H1 (cell line): Measurements from ENCODE around the gene MYO1D. TPM values are rescaled to one million over a fixed set of nuclear protein-coding genes. Genes with fewer than 3 reads are reported as not detected.

Experiments
- CTCF ChIA-PET: fragments of 300-600 bp; sonication (Branson Sonifier 250); formaldehyde crosslinking; loops from one replicate; lab custom pipeline; 2021; ENCODE audit not compliant: partially characterized antibody; lab: Charles Lee
- POLR2A ChIA-PET: fragments of 300-600 bp; sonication (Branson Sonifier 250); formaldehyde crosslinking; loops from one replicate; lab custom pipeline; 2021; ENCODE audit warnings: inconsistent platforms; ENCODE audit not compliant: partially characterized antibody; lab: Charles Lee
- DNase-seq, 2 experiments: peaks; one replicate each; pipeline versions ENCODE4 v3.0.0 to v3.0.0-alpha.2; 2010 to 2022; ENCODE audit warnings: low spot score in 2 of 2, low read depth in 1 of 2, mixed read lengths in 1 of 2
- FAIRE-seq: peaks from 2 replicates; lab custom pipeline; 2011; peaks lifted over from hg19 to GRCh38; lab: Jason Lieb, UNC
- H2AFZ ChIP-seq: 2 replicates; pipeline ENCODE4 v1.8.1; 2012; ENCODE audit warnings: low read length, inconsistent platforms
- H2AK5ac ChIP-seq: 2 replicates; pipeline ENCODE4 v1.6.1; 2013; ENCODE audit warnings: low read depth, low read length
- H2BK120ac ChIP-seq: replicated peaks from 2 replicates; pipeline ENCODE3; 2013; ENCODE audit warnings: low read depth, low read length, inconsistent platforms
- H2BK12ac ChIP-seq: 2 replicates; pipeline ENCODE4 v1.6.1; 2013; ENCODE audit warnings: low read depth, low read length
- H2BK15ac ChIP-seq: 2 replicates; pipeline ENCODE4 v1.6.1; 2013; ENCODE audit warnings: low read length
- H2BK20ac ChIP-seq: 2 replicates; pipeline ENCODE4 v1.6.1; 2013; ENCODE audit warnings: low read length
- H2BK5ac ChIP-seq: 2 replicates; pipeline ENCODE4 v1.6.1; 2013; ENCODE audit warnings: low read depth, low read length
- H3K14ac ChIP-seq: 2 replicates; pipeline ENCODE4 v1.6.1; 2013; ENCODE audit warnings: inconsistent platforms; ENCODE audit not compliant: insufficient read length
- H3K18ac ChIP-seq: 2 replicates; pipeline ENCODE4 v1.6.1; 2013; ENCODE audit warnings: low read length; ENCODE audit errors: extremely low read depth
- H3K23ac ChIP-seq: 2 replicates; pipeline ENCODE4 v1.6.1; 2013; ENCODE audit warnings: inconsistent platforms; ENCODE audit not compliant: insufficient read length
- H3K23me2 ChIP-seq: 2 replicates; pipeline ENCODE4 v1.6.1; 2013; ENCODE audit warnings: low read depth, low read length
- H3K27ac ChIP-seq: 2 replicates; pipeline ENCODE4 v1.6.1; 2011; ENCODE audit warnings: low read depth, low read length, inconsistent platforms
- H3K27me3 ChIP-seq, 4 experiments: replicated peaks in 1 of 4; 1 replicate in 1 of 4; 2 replicates in 3 of 4; pipeline versions ENCODE4 v1.6.1 to v1.8.1; 2011 to 2013; ENCODE audit warnings: low read length in 3 of 4, mild to moderate bottlenecking in 3 of 4, inconsistent platforms in 2 of 4, mixed read lengths in 2 of 4, moderate library complexity in 1 of 4; ENCODE audit not compliant: control insufficient read depth in 3 of 4, insufficient read depth in 3 of 4; ENCODE audit errors: extremely low read depth in 1 of 4
- H3K36me3 ChIP-seq, 4 experiments: 2 replicates each; pipeline versions ENCODE4 v1.6.1 to v1.8.1; 2011 to 2013; ENCODE audit warnings: mild to moderate bottlenecking in 4 of 4, low read length in 3 of 4, moderate library complexity in 2 of 4, control low read depth in 1 of 4, inconsistent platforms in 1 of 4; ENCODE audit not compliant: insufficient read depth in 4 of 4, control insufficient read depth in 2 of 4
- H3K4ac ChIP-seq: replicated peaks from 2 replicates; pipeline ENCODE3; 2013; ENCODE audit warnings: low read length, low read depth, mixed read lengths, inconsistent platforms; ENCODE audit not compliant: insufficient read length
- H3K4me1 ChIP-seq, 4 experiments: replicated peaks in 1 of 4; 1 replicate in 1 of 4; 2 replicates in 3 of 4; pipeline versions ENCODE4 v1.6.1 to v1.8.1; 2011 to 2013; ENCODE audit warnings: low read length in 3 of 4, inconsistent platforms in 2 of 4, mixed read lengths in 1 of 4; ENCODE audit not compliant: insufficient read depth in 4 of 4, control insufficient read depth in 3 of 4
- H3K4me2 ChIP-seq, 2 experiments: 2 replicates each; pipeline versions ENCODE4 v1.6.1 to v1.8.1; 2011 to 2013; ENCODE audit warnings: low read depth in 2 of 2, low read length in 2 of 2, control low read depth in 1 of 2, inconsistent platforms in 1 of 2, mild to moderate bottlenecking in 1 of 2; ENCODE audit not compliant: insufficient read depth in 1 of 2
- H3K4me3 ChIP-seq, 4 experiments: fragments of 200-600, 300-600 bp in 1 of 4; sonication (generic), shearing (Covaris generic), sonication (Bioruptor Twin) in 1 of 4; 2 replicates each; pipeline versions ENCODE4 v1.5.1 to v1.8.1; 2011 to 2016; ENCODE audit warnings: low read length in 4 of 4, low read depth in 3 of 4, control low read depth in 2 of 4, inconsistent platforms in 2 of 4, mild to moderate bottlenecking in 2 of 4, mixed read lengths in 1 of 4, moderate library complexity in 1 of 4; ENCODE audit not compliant: insufficient read depth in 2 of 4; ENCODE audit errors: extremely low read depth in 1 of 4
- H3K56ac ChIP-seq: replicated peaks from 2 replicates; pipeline ENCODE3; 2013; ENCODE audit warnings: low read depth, mild to moderate bottlenecking, mixed read lengths, low read length, inconsistent platforms; ENCODE audit not compliant: insufficient read length
- H3K79me1 ChIP-seq: 2 replicates; pipeline ENCODE4 v1.6.1; 2013; ENCODE audit warnings: low read depth, low read length, control low read depth
- H3K79me2 ChIP-seq, 2 experiments: 2 replicates each; pipeline versions ENCODE4 v1.6.1 to v1.8.1; 2012 to 2013; ENCODE audit warnings: low read length in 2 of 2, mild to moderate bottlenecking in 2 of 2, inconsistent platforms in 1 of 2; ENCODE audit not compliant: insufficient read depth in 2 of 2, control insufficient read depth in 1 of 2
- H3K9ac ChIP-seq, 4 experiments: replicated peaks in 1 of 4; 1 replicate in 1 of 4; 2 replicates in 3 of 4; pipeline versions ENCODE4 v1.6.1 to v1.8.1; 2011 to 2013; ENCODE audit warnings: low read depth in 3 of 4, low read length in 3 of 4, control low read depth in 2 of 4, mild to moderate bottlenecking in 2 of 4, moderate library complexity in 2 of 4, inconsistent platforms in 1 of 4; ENCODE audit errors: extremely low read depth in 1 of 4
- H3K9me3 ChIP-seq, 2 experiments: 2 replicates each; pipeline versions ENCODE4 v1.6.1 to v1.8.1; 2012 to 2013; ENCODE audit warnings: mild to moderate bottlenecking in 2 of 2, moderate library complexity in 2 of 2, control low read depth in 1 of 2, inconsistent platforms in 1 of 2, low read depth in 1 of 2, low read length in 1 of 2, mixed read lengths in 1 of 2; ENCODE audit not compliant: insufficient read depth in 2 of 2
- H4K20me1 ChIP-seq, 2 experiments: replicated peaks in 1 of 2; 2 replicates each; pipeline versions ENCODE3 to v1.8.1; 2011 to 2013; ENCODE audit warnings: inconsistent platforms in 2 of 2, low read length in 2 of 2, mild to moderate bottlenecking in 1 of 2; ENCODE audit not compliant: insufficient read depth in 2 of 2, control insufficient read depth in 1 of 2
- H4K5ac ChIP-seq: 2 replicates; pipeline ENCODE4 v1.6.1; 2013; ENCODE audit warnings: low read length, low read depth, mixed read lengths, inconsistent platforms; ENCODE audit not compliant: insufficient read length
- H4K8ac ChIP-seq: 2 replicates; pipeline ENCODE4 v1.8.0; 2013; ENCODE audit warnings: mild to moderate bottlenecking, moderate library complexity, low read length, inconsistent platforms; ENCODE audit not compliant: insufficient read depth; ENCODE audit errors: extremely low read depth
- H4K91ac ChIP-seq: replicated peaks from 2 replicates; pipeline ENCODE3; 2013; ENCODE audit warnings: low read length, mixed read lengths, inconsistent platforms; ENCODE audit not compliant: insufficient read length
- BRCA1 ChIP-seq: IDR thresholded peaks from 2 replicates; pipeline ENCODE4 v1.6.1; 2012; ENCODE audit warnings: low read depth, low read length, improper control_type of control experiment
- CBX8 ChIP-seq: fragments of 300-800, 300-1000 bp; sonication (generic); IDR thresholded peaks from 2 replicates; pipeline ENCODE4 v1.7.1; 2016; ENCODE audit warnings: low read depth, low read length, borderline replicate concordance
- CEBPB ChIP-seq: IDR thresholded peaks from 2 replicates; pipeline ENCODE4 v1.6.1; 2012; ENCODE audit warnings: low read depth, low read length
- CHD1 ChIP-seq: IDR thresholded peaks from 2 replicates; pipeline ENCODE4 v1.6.1; 2012; ENCODE audit warnings: low read depth, low read length, improper control_type of control experiment
- EP300 ChIP-seq, 2 experiments: IDR thresholded peaks; 1 replicate in 1 of 2; 2 replicates in 1 of 2; pipeline ENCODE4 v1.6.1; 2011 to 2012; ENCODE audit warnings: low read depth in 2 of 2, low read length in 2 of 2, mild to moderate bottlenecking in 2 of 2, borderline replicate concordance in 1 of 2, inconsistent platforms in 1 of 2, moderate library complexity in 1 of 2
- EZH2 ChIP-seq: fragments of 200-600 bp; sonication (generic); IDR thresholded peaks from 2 replicates; pipeline ENCODE4 v1.7.1; 2012; ENCODE audit warnings: low read depth, mild to moderate bottlenecking, moderate library complexity, low read length, inconsistent platforms; ENCODE audit not compliant: severe bottlenecking
- HDAC2 ChIP-seq, 2 experiments: fragments of 300-600 bp in 1 of 2; sonication (generic) in 1 of 2; IDR thresholded peaks; 2 replicates each; pipeline ENCODE4 v1.6.1; 2011 to 2012; ENCODE audit warnings: low read depth in 2 of 2, low read length in 2 of 2, mild to moderate bottlenecking in 2 of 2, moderate library complexity in 2 of 2, borderline replicate concordance in 1 of 2, inconsistent platforms in 1 of 2
- HDAC6 ChIP-seq: IDR thresholded peaks from one replicate; pipeline ENCODE4 v1.7.1; 2012; ENCODE audit warnings: low read depth, mild to moderate bottlenecking, inconsistent platforms, low read length, moderate library complexity
- MAFK ChIP-seq: IDR thresholded peaks from 2 replicates; pipeline ENCODE4 v1.6.1; 2012; ENCODE audit warnings: low read depth, mild to moderate bottlenecking, improper control_type of control experiment, low read length
- PHF8 ChIP-seq: fragments of 200-600 bp; sonication (generic); conservative IDR thresholded peaks from 2 replicates; pipeline ENCODE4 v1.7.1; 2012; ENCODE audit warnings: low read depth, mild to moderate bottlenecking, inconsistent platforms, low read length, moderate library complexity
- RBBP5 ChIP-seq: IDR thresholded peaks from 2 replicates; pipeline ENCODE4 v1.7.1; 2012; ENCODE audit warnings: low read depth, mild to moderate bottlenecking, inconsistent platforms, low read length, moderate library complexity, borderline replicate concordance
- RFX5 ChIP-seq: IDR thresholded peaks from 2 replicates; pipeline ENCODE4 v1.6.1; 2011; ENCODE audit warnings: low read depth, low read length, improper control_type of control experiment, borderline replicate concordance
- RXRA ChIP-seq: IDR thresholded peaks from 2 replicates; pipeline ENCODE4 v1.6.1; 2011; ENCODE audit warnings: low read depth, mild to moderate bottlenecking, low read length, moderate library complexity; ENCODE audit not compliant: insufficient read depth
- SP4 ChIP-seq: IDR thresholded peaks from 2 replicates; pipeline ENCODE4 v1.6.1; 2012; ENCODE audit warnings: low read length, inconsistent platforms
- TAF1 ChIP-seq: IDR thresholded peaks from 2 replicates; pipeline ENCODE4 v1.6.1; 2011; ENCODE audit warnings: mild to moderate bottlenecking, low read depth, low read length
- WGBS, 2 experiments: shearing (Covaris generic) in 1 of 2; methylation state at CpG; one replicate each; pipeline versions ENCODE4 v1.1.6 to v1.1.7; 2013 to 2015; ENCODE audit warnings: low lambda C conversion rate in 2 of 2, mixed read lengths in 2 of 2, inconsistent platforms in 1 of 2, low coverage in 1 of 2, missing lambda C conversion rate in 1 of 2; ENCODE audit not compliant: insufficient replicate concordance in 2 of 2, insufficient coverage in 1 of 2, insufficient read length in 1 of 2; ENCODE audit errors: extremely low coverage in 1 of 2, missing lambda C conversion rate in 1 of 2; 5-methylcytosine and 5-hydroxymethylcytosine counted together
- polyA plus RNA-seq, 7 experiments: library from polyadenylated mRNA; depleted of rRNA in 3 of 7; stranded (reverse) in 5 of 7; unstranded in 2 of 7; fragments of >200 nt in 5 of 7; fragments of 200-250 nt in 2 of 7; gene quantifications; 1 replicate in 5 of 7; 2 replicates in 1 of 7; 4 replicates in 1 of 7; pipeline versions ENCODE4 v1.2.1 to v1.2.3, GENCODE V29; 2011 to 2013; ENCODE audit warnings: missing spikeins in 2 of 7, mixed read lengths in 2 of 7
- total RNA-seq: library from RNA; stranded (reverse); fragmentation: NEBNext Ultra II Directional; extraction: Animal tissue kit (Norgen Biotek cat#: 25700); gene quantifications from 2 replicates; pipeline ENCODE4 v1.2.1, GENCODE V29; 2021

Gene MYO1D
- total and polyA plus RNA-seq, 2 of the 8 experiments (the other 6 are each of a cell fraction or from before 2014, with no cell fraction given) = 6.5 to 25.4 TPM

GRCh38 chr17:32901743-32902142, 24.8 kb upstream of the MYO1D start:
- Histone ChIP-seq H3K79me1 (no peaks in the 10 kb centered on the region), H2AK5ac (no peak overlapping the region), H4K8ac (no peak overlapping the region), H2BK20ac (no peak overlapping the region), H2BK5ac (no peak overlapping the region), H3K23me2 (no peaks in the 10 kb centered on the region), H3K27ac (no peak overlapping the region), H2BK12ac (no peak overlapping the region), H3K18ac (no peak overlapping the region), H3K4me1 (no peaks in the 10 kb centered on the region), H3K14ac (no peak overlapping the region), H3K4me2 (no peak overlapping the region), H4K5ac (no peak overlapping the region), H3K9me3 (peaks cover 0 to 4% of the 10 kb centered on the region in 2 experiments; a peak in 2 of 4 replicates), H2BK120ac (no peak overlapping the region), H2AFZ (no peak overlapping the region), H3K4me3 (no peak overlapping the region), H4K20me1 (no peaks in the 10 kb centered on the region), H3K4ac (no peak overlapping the region), H3K23ac (no peak overlapping the region), H3K56ac (no peak overlapping the region), H3K9ac (no peak overlapping the region), H2BK15ac (no peak overlapping the region), H3K79me2 (no peaks in the 10 kb centered on the region), H3K36me3 (no peaks in the 10 kb centered on the region), H4K91ac (no peak overlapping the region), H3K27me3 (no peaks in the 10 kb centered on the region)
- DNase-seq = no peak
- FAIRE-seq = no peak
- POLR2A ChIA-PET = no interaction called here
- WGBS, 2 experiments = 97 to 100% methylated on average over 2 to 4 of the region's 4 CpGs
- CTCF ChIA-PET = no interaction called here
- TF ChIP-seq RXRA (no peak), PHF8 (no peak), CEBPB (no peak), HDAC2 (IDR thresholded peaks at IDR 0.05; ENCODE audit: borderline replicate concordance in 1 of 2, low read depth in 2 of 2, low read length in 2 of 2) (no peak), HDAC6 (no peak), EP300 (IDR thresholded peaks at IDR 0.05; ENCODE audit: borderline replicate concordance in 1 of 2, low read depth in 2 of 2, low read length in 2 of 2) (no peak), EZH2 (no peak), CHD1 (no peak), RFX5 (no peak), BRCA1 (no peak), MAFK (no peak), CBX8 (no peak), RBBP5 (no peak), TAF1 (no peak), SP4 (no peak)
